HEK293 (cell line): ENCODE results near the gene NR3C2.

Experiments used
- SALL2 ChIP-seq: fragments of 450-650 bp; formaldehyde crosslinking; IDR thresholded peaks from 2 replicates; pipeline ENCODE4 v1.5.0; 2017; ENCODE audit warnings: missing biosample characterization, mild to moderate bottlenecking, missing genetic modification characterization, borderline replicate concordance
- ZFP41 ChIP-seq: fragments of 450-650 bp; formaldehyde crosslinking; IDR thresholded peaks from 2 replicates; pipeline ENCODE4 v1.5.1; 2016; ENCODE audit warnings: missing biosample characterization, missing genetic modification characterization, borderline replicate concordance
- ZNF629 ChIP-seq: fragments of 450-650 bp; formaldehyde crosslinking; IDR thresholded peaks from 2 replicates; pipeline ENCODE4 v1.5.1; 2017; ENCODE audit warnings: missing biosample characterization, missing genetic modification characterization
- ZNF76 ChIP-seq: fragments of 450-650 bp; formaldehyde crosslinking; IDR thresholded peaks from 2 replicates; pipeline ENCODE4; 2016; ENCODE audit warnings: low read depth, missing biosample characterization, missing genetic modification characterization, borderline replicate concordance
- TF ChIP-seq, protein P1 (sequence below): fragments of 450-650 bp; formaldehyde crosslinking; IDR thresholded peaks from 2 replicates; pipeline ENCODE4 v1.5.1; 2016; ENCODE audit warnings: missing biosample characterization, missing genetic modification characterization

DNA sequence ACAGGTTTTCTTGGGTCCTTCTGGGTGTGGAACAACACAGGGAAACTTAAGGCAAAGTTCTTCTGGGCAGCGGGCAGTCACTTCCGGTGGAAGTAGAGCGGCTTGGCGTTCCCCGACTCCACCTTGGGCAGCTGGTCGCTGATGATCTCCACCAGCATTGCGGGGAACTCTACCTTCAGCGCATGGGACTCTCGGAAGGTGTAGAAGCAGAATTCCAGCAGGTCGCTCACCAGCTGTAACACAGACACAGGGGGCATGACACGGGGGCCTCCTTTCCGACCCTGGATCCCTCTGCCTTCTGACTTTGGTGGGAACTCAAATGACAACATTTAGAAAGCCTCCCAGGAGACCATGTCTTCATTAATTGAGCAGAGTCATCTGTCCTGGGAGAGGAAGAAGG lies 360.9 kb downstream of the NR3C2 start:
- no peak for TF ChIP-seq ZNF629
- TF ChIP-seq ZNF76 (tag by site-specific recombination), result no peak
- no peak for TF ChIP-seq SALL2 (tag by site-specific recombination)
- TF ChIP-seq, protein P1, sequence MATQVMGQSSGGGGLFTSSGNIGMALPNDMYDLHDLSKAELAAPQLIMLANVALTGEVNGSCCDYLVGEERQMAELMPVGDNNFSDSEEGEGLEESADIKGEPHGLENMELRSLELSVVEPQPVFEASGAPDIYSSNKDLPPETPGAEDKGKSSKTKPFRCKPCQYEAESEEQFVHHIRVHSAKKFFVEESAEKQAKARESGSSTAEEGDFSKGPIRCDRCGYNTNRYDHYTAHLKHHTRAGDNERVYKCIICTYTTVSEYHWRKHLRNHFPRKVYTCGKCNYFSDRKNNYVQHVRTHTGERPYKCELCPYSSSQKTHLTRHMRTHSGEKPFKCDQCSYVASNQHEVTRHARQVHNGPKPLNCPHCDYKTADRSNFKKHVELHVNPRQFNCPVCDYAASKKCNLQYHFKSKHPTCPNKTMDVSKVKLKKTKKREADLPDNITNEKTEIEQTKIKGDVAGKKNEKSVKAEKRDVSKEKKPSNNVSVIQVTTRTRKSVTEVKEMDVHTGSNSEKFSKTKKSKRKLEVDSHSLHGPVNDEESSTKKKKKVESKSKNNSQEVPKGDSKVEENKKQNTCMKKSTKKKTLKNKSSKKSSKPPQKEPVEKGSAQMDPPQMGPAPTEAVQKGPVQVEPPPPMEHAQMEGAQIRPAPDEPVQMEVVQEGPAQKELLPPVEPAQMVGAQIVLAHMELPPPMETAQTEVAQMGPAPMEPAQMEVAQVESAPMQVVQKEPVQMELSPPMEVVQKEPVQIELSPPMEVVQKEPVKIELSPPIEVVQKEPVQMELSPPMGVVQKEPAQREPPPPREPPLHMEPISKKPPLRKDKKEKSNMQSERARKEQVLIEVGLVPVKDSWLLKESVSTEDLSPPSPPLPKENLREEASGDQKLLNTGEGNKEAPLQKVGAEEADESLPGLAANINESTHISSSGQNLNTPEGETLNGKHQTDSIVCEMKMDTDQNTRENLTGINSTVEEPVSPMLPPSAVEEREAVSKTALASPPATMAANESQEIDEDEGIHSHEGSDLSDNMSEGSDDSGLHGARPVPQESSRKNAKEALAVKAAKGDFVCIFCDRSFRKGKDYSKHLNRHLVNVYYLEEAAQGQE, result no peak
- TF ChIP-seq ZFP41, result no peak
